Neural crest cell (in vitro differentiated cells): Measurements from ENCODE around the gene EDA. TPM values are rescaled to one million over a fixed set of nuclear protein-coding genes. Genes with fewer than 3 reads are reported as not detected.

Experiments
- DNase-seq: peaks from one replicate; pipeline ENCODE4 v3.0.0; 2021; ENCODE audit warnings: low read depth, mixed read lengths, low spot score
- H3K27ac Mint-ChIP-seq: one replicate; pipeline ENCODE4 v1.8.0; 2021; ENCODE audit warnings: mild to moderate bottlenecking, mixed read lengths; ENCODE audit not compliant: unreplicated experiment
- H3K27me3 Mint-ChIP-seq: 2 replicates; pipeline ENCODE4 v1.8.0; 2021; ENCODE audit warnings: low read depth, mild to moderate bottlenecking, mixed read lengths
- H3K36me3 Mint-ChIP-seq: 2 replicates; pipeline ENCODE4 v1.8.0; 2021; ENCODE audit warnings: low read depth, mild to moderate bottlenecking, mixed read lengths
- H3K4me1 Mint-ChIP-seq: 2 replicates; pipeline ENCODE4 v1.8.0; 2021; ENCODE audit warnings: mixed read lengths
- H3K4me3 Mint-ChIP-seq: one replicate; pipeline ENCODE4 v1.8.0; 2021; ENCODE audit warnings: mild to moderate bottlenecking, mixed read lengths
- H3K9me3 Mint-ChIP-seq: 2 replicates; pipeline ENCODE4 v1.8.0; 2021; ENCODE audit warnings: mixed read lengths
- CTCF ChIP-seq: fragments of 200-600 bp; sonication (generic); conservative IDR thresholded peaks from 2 replicates; pipeline ENCODE4 v1.5.0; 2021; ENCODE audit warnings: antibody characterized with exemption, mild to moderate bottlenecking
- total RNA-seq: library from RNA; stranded (reverse); gene quantifications from 2 replicates; pipeline ENCODE4 v1.2.1, GENCODE V29; 2021

EDA gene
- total RNA-seq, 1 donor from 2014 or later = 2.5 TPM

GRCh38 chrX:69616457-69617203 lies 717 bp downstream of the EDA start:
- TF ChIP-seq CTCF = no peak
- no peaks in the 10 kb centered on the region for H3K36me3 Mint-ChIP-seq
- peaks cover 19% of the 10 kb centered on the region for H3K27me3 Mint-ChIP-seq
- peaks cover 3% of the 10 kb centered on the region for H3K9me3 Mint-ChIP-seq
- H3K4me3 Mint-ChIP-seq = peak overlapping the region; percentile 82
- peaks cover 16% of the 10 kb centered on the region for H3K4me1 Mint-ChIP-seq
- no peak overlapping the region for H3K27ac Mint-ChIP-seq
- peak; percentile 5 for DNase-seq

- DNase-seq = no peak
- H3K4me1 Mint-ChIP-seq = peaks cover 12% of the 10 kb centered on the region
- H3K27me3 Mint-ChIP-seq = peaks cover 19% of the 10 kb centered on the region
- peak; percentile 65 for TF ChIP-seq CTCF
- H3K36me3 Mint-ChIP-seq = peaks cover 3% of the 10 kb centered on the region
- H3K9me3 Mint-ChIP-seq = no peaks in the 10 kb centered on the region
- H3K27ac Mint-ChIP-seq = no peak overlapping the region
- no peak overlapping the region for H3K4me3 Mint-ChIP-seq
Observed at GRCh38 chrX:69618803-69619202, 2.9 kb downstream of the EDA start.

GRCh38 chrX:69626129-69626528 lies 10.2 kb downstream of the EDA start:
- H3K4me1 Mint-ChIP-seq = no peaks in the 10 kb centered on the region
- H3K9me3 Mint-ChIP-seq = peaks cover 8% of the 10 kb centered on the region
- H3K27me3 Mint-ChIP-seq = no peaks in the 10 kb centered on the region
- H3K27ac Mint-ChIP-seq = no peak overlapping the region
- H3K36me3 Mint-ChIP-seq = peaks cover 7% of the 10 kb centered on the region
- no peak for TF ChIP-seq CTCF
- H3K4me3 Mint-ChIP-seq = no peak overlapping the region
- no peak for DNase-seq

DNA sequence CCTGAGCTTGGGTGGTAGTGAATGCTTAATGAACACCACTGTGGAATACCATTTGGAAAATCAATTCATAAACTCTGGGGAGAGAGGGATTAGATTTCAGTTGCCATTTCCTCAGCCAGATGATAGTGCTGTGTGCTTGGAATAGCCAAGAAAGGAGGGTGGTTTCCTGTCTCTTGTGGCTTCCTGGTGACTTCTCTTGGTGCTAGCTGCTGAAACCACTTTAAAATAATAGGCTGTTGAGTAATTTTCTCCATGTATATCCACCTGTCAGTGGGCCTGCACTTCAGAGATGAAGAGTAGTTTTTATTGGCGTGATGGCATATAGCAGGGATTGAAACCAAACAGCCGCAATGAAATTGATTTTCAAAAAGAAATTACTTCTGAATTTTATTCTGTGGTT lies 11.8 kb downstream of the EDA start:
- Mint-ChIP-seq H3K27me3 (no peaks in the 10 kb centered on the region), H3K9me3 (peaks cover 8% of the 10 kb centered on the region), H3K27ac (no peak overlapping the region), H3K4me3 (no peak overlapping the region), H3K36me3 (peaks cover 9% of the 10 kb centered on the region), H3K4me1 (no peaks in the 10 kb centered on the region)
- no peak for TF ChIP-seq CTCF
- DNase-seq = no peak

DNA sequence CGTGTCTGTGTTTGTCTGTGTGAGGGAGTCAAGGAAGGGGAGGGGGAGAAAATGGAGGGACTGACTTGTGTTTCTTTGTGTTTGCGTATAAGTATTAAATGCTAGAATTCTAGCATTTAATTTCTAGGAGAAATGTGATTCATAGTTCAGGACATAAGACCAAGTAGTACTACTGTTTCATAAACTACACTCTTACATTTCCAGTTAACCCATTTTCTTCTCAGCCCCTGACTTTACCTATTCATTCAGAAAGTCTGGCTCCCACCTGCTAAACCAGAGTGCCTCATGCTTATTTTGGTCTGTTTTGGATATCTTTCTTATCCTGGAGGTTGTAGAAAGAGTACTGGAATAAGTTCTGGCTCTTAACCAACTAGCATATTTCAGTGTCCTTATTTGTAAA lies 14.2 kb downstream of the EDA start:
- Mint-ChIP-seq H3K9me3 (peaks cover 8% of the 10 kb centered on the region), H3K4me1 (no peaks in the 10 kb centered on the region), H3K27ac (no peak overlapping the region), H3K36me3 (peaks cover 3% of the 10 kb centered on the region), H3K4me3 (no peak overlapping the region), H3K27me3 (no peaks in the 10 kb centered on the region)
- DNase-seq = no peak
- TF ChIP-seq CTCF = no peak
